PC-9 (cell line): Measurements from ENCODE around the gene ACVR2A. TPM values are rescaled to one million over a fixed set of nuclear protein-coding genes. Genes with fewer than 3 reads are reported as not detected.

ENCODE experiments used
- BruUV-seq: library from RNA; stranded (reverse); fragments of 400-500 nt; replicated peaks from 2 replicates; lab custom pipeline; 2021; lab: Mats Ljungman, UMichigan
- CTCF ChIA-PET: fragments of 300-600 bp; sonication (Branson Sonifier 250); formaldehyde crosslinking; loops from one replicate; lab custom pipeline; 2022; ENCODE audit warnings: antibody characterized with exemption; lab: Charles Lee
- POLR2A ChIA-PET: fragments of 300-600 bp; sonication (Branson Sonifier 250); formaldehyde crosslinking; loops from one replicate; lab custom pipeline; 2022; ENCODE audit warnings: antibody characterized with exemption; ENCODE audit not compliant: unreplicated experiment; lab: Charles Lee
- DNase-seq, 2 experiments: peaks; one replicate each; pipeline versions ENCODE4 v3.0.0 to v3.0.0-alpha.2; 2015 to 2022; ENCODE audit warnings: mixed read lengths in 1 of 2
- H2AFZ ChIP-seq: fragments of 200-600 bp; sonication (generic); 2 replicates; pipeline ENCODE4 v1.8.1; 2017; ENCODE audit warnings: antibody characterized with exemption
- H3F3A ChIP-seq: fragments of 200-600 bp; sonication (generic); 2 replicates; pipeline ENCODE4 v1.8.1; 2017; ENCODE audit warnings: antibody characterized with exemption, mild to moderate bottlenecking, low read depth; ENCODE audit not compliant: insufficient read depth
- H3K27ac ChIP-seq: fragments of 200-600 bp; sonication (generic); 2 replicates; pipeline ENCODE4 v1.6.1; 2016; ENCODE audit warnings: mixed run types
- H3K27me3 ChIP-seq: fragments of 200-600 bp; sonication (generic); 2 replicates; pipeline ENCODE4 v1.6.1; 2016; ENCODE audit warnings: low read depth, mixed run types; ENCODE audit not compliant: insufficient read depth
- H3K36me3 ChIP-seq: fragments of 200-600 bp; sonication (generic); 2 replicates; pipeline ENCODE4 v1.6.1; 2016; ENCODE audit warnings: low read depth, mixed run types
- H3K4me1 ChIP-seq: fragments of 200-600 bp; sonication (generic); replicated peaks from 2 replicates; pipeline ENCODE4 v1.6.1; 2016; ENCODE audit warnings: mixed run types; ENCODE audit not compliant: insufficient read depth
- H3K4me2 ChIP-seq: fragments of 200-600 bp; sonication (generic); 2 replicates; pipeline ENCODE4 v1.6.1; 2017; ENCODE audit warnings: mixed run types
- H3K4me3 ChIP-seq: fragments of 200-600 bp; sonication (generic); 2 replicates; pipeline ENCODE4 v1.6.1; 2016; ENCODE audit warnings: mixed run types
- H3K79me2 ChIP-seq: fragments of 200-600 bp; sonication (generic); 2 replicates; pipeline ENCODE4 v1.6.1; 2017; ENCODE audit warnings: low read depth, mixed run types
- H3K9me2 ChIP-seq: fragments of 200-600 bp; sonication (generic); 2 replicates; pipeline ENCODE4 v1.8.1; 2017; ENCODE audit warnings: mild to moderate bottlenecking; ENCODE audit not compliant: insufficient read depth
- H3K9me3 ChIP-seq: fragments of 200-600 bp; sonication (generic); 2 replicates; pipeline ENCODE4 v1.8.1; 2016; ENCODE audit warnings: low read depth; ENCODE audit not compliant: insufficient read depth
- H4K20me1 ChIP-seq: fragments of 200-600 bp; sonication (generic); 2 replicates; pipeline ENCODE4 v1.8.1; 2017; ENCODE audit not compliant: insufficient read depth
- CTCF ChIP-seq: fragments of 200-600 bp; sonication (generic); conservative IDR thresholded peaks from 2 replicates; pipeline ENCODE4 v1.6.1; 2017; ENCODE audit warnings: mixed run types, antibody characterized with exemption, mild to moderate bottlenecking, moderate library complexity
- EZH2 ChIP-seq: fragments of 200-600 bp; sonication (generic); IDR thresholded peaks from 2 replicates; pipeline ENCODE4 v1.8.0; 2017; ENCODE audit warnings: antibody characterized with exemption, low read depth
- intact Hi-C: fragments of 100-400 bp; cut with micrococcal nuclease; formaldehyde crosslinking; loops from one replicate; pipeline ENCODE4 v1.10.0; 2022; ENCODE audit not compliant: unreplicated experiment
- total RNA-seq: library from RNA; stranded (reverse); gene quantifications from 2 replicates; pipeline ENCODE4 v1.2.3, GENCODE V29; 2021

ACVR2A gene
- total RNA-seq, 1 experiment from 2014 or later: 10.2 TPM

- H3K4me1 ChIP-seq: no peaks in the 10 kb centered on the region
- H3K4me2 ChIP-seq: no peak overlapping the region
- H3K27ac ChIP-seq: no peak overlapping the region
- H3K27me3 ChIP-seq: no peaks in the 10 kb centered on the region
- intact Hi-C loops: no loop called here
- ChIA-PET POLR2A (no interaction called here), CTCF (no interaction called here)
- H3K4me3 ChIP-seq: no peak overlapping the region
- no peaks in the 10 kb centered on the region for H4K20me1 ChIP-seq
- BruUV-seq: no TSS peak
- H3K79me2 ChIP-seq: 0 out of 2 replicates have a peak, but pooled peaks cover 3% of the 10 kb centered on the region
- H3F3A ChIP-seq: no peaks in the 10 kb centered on the region
- no peaks in the 10 kb centered on the region for H3K9me3 ChIP-seq
- no peak for TF ChIP-seq CTCF
- TF ChIP-seq EZH2: no peak
- no peak overlapping the region for H2AFZ ChIP-seq
- no peaks in the 10 kb centered on the region for H3K9me2 ChIP-seq
- DNase-seq: no peak
- H3K36me3 ChIP-seq: no peaks in the 10 kb centered on the region
Observed at GRCh38 chr2:147968571-147968970, 123.7 kb downstream of the ACVR2A start.

DNA sequence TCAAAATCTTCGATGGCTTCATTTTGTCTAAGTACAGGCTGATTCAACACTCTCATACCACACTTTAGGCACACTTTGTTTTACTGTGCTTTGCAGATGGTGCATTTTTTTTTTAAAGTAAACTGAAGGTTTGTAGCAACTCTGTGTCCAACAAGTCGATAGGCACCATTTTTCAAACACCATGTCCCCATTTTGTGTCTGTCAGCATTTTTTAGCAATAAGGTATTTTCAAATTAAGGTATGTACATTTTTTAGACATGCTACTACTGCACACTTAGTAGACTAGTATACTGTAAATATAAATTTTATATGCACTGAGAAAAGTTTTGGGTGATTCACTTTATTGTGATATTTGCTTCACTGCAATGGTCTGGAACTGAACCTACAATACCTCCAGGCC is 131.3 kb downstream of the ACVR2A start:
- intact Hi-C loops: no loop called here
- Histone ChIP-seq H3K27ac (no peak overlapping the region), H3F3A (no peaks in the 10 kb centered on the region), H3K4me2 (no peak overlapping the region), H4K20me1 (no peaks in the 10 kb centered on the region), H3K9me3 (no peaks in the 10 kb centered on the region), H2AFZ (no peak overlapping the region), H3K79me2 (peaks cover 25% of the 10 kb centered on the region; the same call in 1 of the 2 replicates), H3K4me3 (no peak overlapping the region), H3K36me3 (no peaks in the 10 kb centered on the region), H3K4me1 (no peaks in the 10 kb centered on the region), H3K27me3 (no peaks in the 10 kb centered on the region), H3K9me2 (no peaks in the 10 kb centered on the region)
- DNase-seq: no peak
- ChIA-PET CTCF (no interaction called here), POLR2A (no interaction called here)
- TF ChIP-seq EZH2: no peak
- BruUV-seq: no TSS peak

DNA sequence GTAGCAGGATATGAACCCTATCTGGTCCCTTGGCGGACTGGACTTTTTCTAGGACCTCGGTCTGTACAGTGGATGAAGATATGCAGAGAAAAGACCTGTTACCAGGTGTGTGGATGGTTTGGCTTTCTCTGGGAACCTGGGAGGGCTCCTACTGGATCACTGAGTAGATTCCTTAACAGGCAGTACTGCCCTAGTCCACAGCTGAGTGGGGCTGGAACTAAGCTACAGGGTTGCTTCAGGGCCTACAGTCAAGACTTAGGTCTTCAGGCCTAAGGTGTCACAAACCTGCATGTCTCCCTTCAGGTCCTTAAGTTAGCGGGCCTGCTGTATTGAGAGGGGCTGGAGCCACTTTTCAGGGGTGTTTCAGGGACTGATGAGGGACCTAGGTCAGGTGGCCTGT is 132.8 kb downstream of the ACVR2A start:
- H3K27me3 ChIP-seq: no peaks in the 10 kb centered on the region
- intact Hi-C loops: no loop called here
- H3K4me3 ChIP-seq: no peak overlapping the region
- peaks cover 36% of the 10 kb centered on the region; the same call in 1 of the 2 replicates for H3K79me2 ChIP-seq
- no peaks in the 10 kb centered on the region for H3F3A ChIP-seq
- H3K4me1 ChIP-seq: no peaks in the 10 kb centered on the region
- no peak for TF ChIP-seq CTCF
- TF ChIP-seq EZH2: no peak
- H4K20me1 ChIP-seq: no peaks in the 10 kb centered on the region
- H2AFZ ChIP-seq: no peak overlapping the region
- H3K36me3 ChIP-seq: no peaks in the 10 kb centered on the region
- BruUV-seq: no TSS peak
- H3K9me3 ChIP-seq: no peaks in the 10 kb centered on the region
- H3K9me2 ChIP-seq: no peaks in the 10 kb centered on the region
- POLR2A ChIA-PET: no interaction called here
- CTCF ChIA-PET: no interaction called here
- no peak overlapping the region for H3K27ac ChIP-seq
- H3K4me2 ChIP-seq: no peak overlapping the region
- DNase-seq: no peak

Other genes with a start within 250 kb of the ACVR2A start
- 28.4 and 44.2 TPM in 2 replicates for gene ORC4, start 175.7 kb downstream of the ACVR2A start, total RNA-seq
- 35.1 and 46.5 TPM in 2 replicates for gene MBD5, start 176.1 kb downstream of the ACVR2A start, total RNA-seq